ENCODE data around the gene ARHGAP8. TPM values are rescaled to one million over a fixed set of nuclear protein-coding genes. Genes with fewer than 3 reads are reported as not detected.

ARHGAP8 gene
- total and polyA plus RNA-seq, 2 experiments from 2014 or later: 62.8 to 64.9 TPM

GRCh38 chr22:44733426-44734106 lies 18.8 kb upstream of the ARHGAP8 start:
- Histone ChIP-seq H3K9me2 (ENCODE audit: insufficient read depth) (no peaks in the 10 kb centered on the region), H3K79me2 (replicated peaks; ENCODE audit: insufficient read depth) (no peaks in the 10 kb centered on the region), H4K20me1 (replicated peaks; ENCODE audit: insufficient read depth) (no peaks in the 10 kb centered on the region), H3F3A (replicated peaks; ENCODE audit: low read depth) (peaks cover 4% of the 10 kb centered on the region), H3K27ac (ENCODE audit: low read depth) (no peak overlapping the region), H3K4me3 (no peak overlapping the region), H3K4me2 (no peak overlapping the region), H2AFZ (no peak overlapping the region), H3K36me3 (ENCODE audit: insufficient read depth) (no peaks in the 10 kb centered on the region), H3K4me1 (ENCODE audit: insufficient read depth) (peaks cover 11% of the 10 kb centered on the region; the same call in 1 of the 2 replicates), H3K27me3 (ENCODE audit: insufficient read depth) (no peaks in the 10 kb centered on the region)
- Mint-ChIP-seq H3K4me1 (peaks cover 21% of the 10 kb centered on the region; the same call in 2 of the 3 replicates), H3K27ac (peak overlapping the region; percentile 48; the same call in 1 of the 2 replicates), H3K36me3 (ENCODE audit: low read depth) (no peaks in the 10 kb centered on the region; the same call in 1 of the 3 replicates), H3K27me3 (ENCODE audit: insufficient read depth, low read depth, poor library complexity) (peaks cover 11% of the 10 kb centered on the region), H3K9me3 (no peaks in the 10 kb centered on the region), H3K4me3 (no peak overlapping the region)
- DNase-seq (ENCODE audit: low spot score): no peak
- TF ChIP-seq ZNF331 (CRISPR knock-in tag; IDR thresholded peaks at IDR 0.05; ENCODE audit: low read depth) (no peak), CREB1 (CRISPR knock-in tag; IDR thresholded peaks at IDR 0.05; ENCODE audit: low read depth) (no peak), REST (IDR thresholded peaks at IDR 0.05; ENCODE audit: unreplicated experiment) (no peak), NANOG (IDR thresholded peaks at IDR 0.05; ENCODE audit: borderline replicate concordance) (no peak), ETS1 (IDR thresholded peaks at IDR 0.05) (no peak), EZH2 (IDR thresholded peaks at IDR 0.05; ENCODE audit: low read depth, unreplicated experiment) (no peak), EZH2phosphoT487 (IDR thresholded peaks at IDR 0.05; ENCODE audit: unreplicated experiment) (no peak), POLR2AphosphoS5 (IDR thresholded peaks at IDR 0.05; ENCODE audit: low read depth) (no peak), ZNF114 (CRISPR knock-in tag; IDR thresholded peaks at IDR 0.05) (no peak), ZNF462 (CRISPR knock-in tag; IDR thresholded peaks at IDR 0.05) (no peak)
- no peak for ATAC-seq
